Uterus (tissue), 2 donors: ENCODE data around the gene EIF5.

Experiments used
- POLR2A ChIP-seq, 2 donors: fragments of 450-650 bp; IDR thresholded peaks; one replicate each; pipeline ENCODE4 v1.6.1; 2016; ENCODE audit warnings: antibody characterized with exemption in 2 of 2, mild to moderate bottlenecking in 1 of 2, moderate library complexity in 1 of 2
- TF ChIP-seq, protein P1 (sequence below), 4 experiments: fragments of 200-600 bp in 2 of 4; fragments of 450-650 bp in 2 of 4; sonication (generic) in 2 of 4; IDR thresholded peaks; one replicate each; pipeline ENCODE4 v1.5.1; 2016 to 2019; ENCODE audit warnings: antibody characterized with exemption in 4 of 4, mild to moderate bottlenecking in 2 of 4, moderate library complexity in 1 of 4

DNA sequence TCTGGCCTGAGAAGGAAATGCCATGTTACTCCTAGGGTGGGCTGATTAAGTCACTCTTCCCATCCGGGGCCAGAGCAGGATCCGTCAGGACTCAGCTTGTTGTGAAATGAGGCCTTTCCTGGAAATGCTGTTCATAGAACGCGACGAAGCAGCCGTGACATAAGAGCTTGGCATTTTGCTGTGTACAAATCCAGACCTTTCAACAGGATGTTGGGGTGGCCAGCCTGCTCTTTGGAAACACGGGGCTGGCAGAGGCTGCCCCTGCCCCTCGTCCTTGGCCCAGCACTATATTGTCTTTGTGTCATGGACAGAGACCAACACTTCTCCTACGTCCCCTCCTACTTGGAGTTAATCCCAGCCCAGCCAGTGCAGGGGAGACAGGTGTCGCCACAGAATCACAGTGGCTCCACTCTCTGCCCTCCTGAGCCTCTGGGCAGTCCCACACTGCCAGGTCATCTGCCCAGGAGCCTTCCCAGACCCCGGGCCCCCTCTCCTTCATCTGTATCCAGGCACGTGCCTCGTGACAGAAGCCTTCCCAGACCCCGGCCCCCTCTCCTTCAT lies 18.6 kb upstream of the EIF5 start:
- no peak for TF ChIP-seq POLR2A (IDR thresholded peaks at IDR 0.05)
- TF ChIP-seq, protein P1, sequence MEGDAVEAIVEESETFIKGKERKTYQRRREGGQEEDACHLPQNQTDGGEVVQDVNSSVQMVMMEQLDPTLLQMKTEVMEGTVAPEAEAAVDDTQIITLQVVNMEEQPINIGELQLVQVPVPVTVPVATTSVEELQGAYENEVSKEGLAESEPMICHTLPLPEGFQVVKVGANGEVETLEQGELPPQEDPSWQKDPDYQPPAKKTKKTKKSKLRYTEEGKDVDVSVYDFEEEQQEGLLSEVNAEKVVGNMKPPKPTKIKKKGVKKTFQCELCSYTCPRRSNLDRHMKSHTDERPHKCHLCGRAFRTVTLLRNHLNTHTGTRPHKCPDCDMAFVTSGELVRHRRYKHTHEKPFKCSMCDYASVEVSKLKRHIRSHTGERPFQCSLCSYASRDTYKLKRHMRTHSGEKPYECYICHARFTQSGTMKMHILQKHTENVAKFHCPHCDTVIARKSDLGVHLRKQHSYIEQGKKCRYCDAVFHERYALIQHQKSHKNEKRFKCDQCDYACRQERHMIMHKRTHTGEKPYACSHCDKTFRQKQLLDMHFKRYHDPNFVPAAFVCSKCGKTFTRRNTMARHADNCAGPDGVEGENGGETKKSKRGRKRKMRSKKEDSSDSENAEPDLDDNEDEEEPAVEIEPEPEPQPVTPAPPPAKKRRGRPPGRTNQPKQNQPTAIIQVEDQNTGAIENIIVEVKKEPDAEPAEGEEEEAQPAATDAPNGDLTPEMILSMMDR (IDR thresholded peaks at IDR 0.05), result no peak
